BJ (cell line): ENCODE measurements around the gene LHPP. TPM values are rescaled to one million over a fixed set of nuclear protein-coding genes. Genes with fewer than 3 reads are reported as not detected.

ENCODE experiments used
- CTCF ChIA-PET: fragments of 350-600 bp; formaldehyde crosslinking; extraction: SDS; loops from one replicate; lab custom pipeline; 2021; ENCODE audit warnings: antibody characterized with exemption, inconsistent platforms; lab: Yijun Ruan, JAX
- POLR2A ChIA-PET: fragments of 300-600 bp; sonication (Branson Sonifier 250); formaldehyde crosslinking; extraction: SDS; loops from one replicate; lab custom pipeline; 2021; ENCODE audit warnings: antibody characterized with exemption; lab: Charles Lee
- DNase-seq: peaks from one replicate; pipeline ENCODE4 v3.0.0-alpha.2; 2011; ENCODE audit warnings: low read depth
- H3K27me3 ChIP-seq: 2 replicates; pipeline ENCODE4 v1.6.0; 2011; ENCODE audit warnings: low read length; ENCODE audit not compliant: control insufficient read depth, insufficient read depth
- H3K36me3 ChIP-seq: 2 replicates; pipeline ENCODE4 v1.5.1; 2011; ENCODE audit warnings: low read length; ENCODE audit not compliant: control insufficient read depth, insufficient read depth
- H3K4me3 ChIP-seq: 2 replicates; pipeline ENCODE4 v1.5.1; 2011; ENCODE audit warnings: low read depth, mild to moderate bottlenecking, control low read depth, low read length
- CTCF ChIP-seq: IDR thresholded peaks from 2 replicates; pipeline ENCODE4 v1.5.1; 2011; ENCODE audit warnings: low read depth, mild to moderate bottlenecking, control low read depth, inconsistent platforms, low read length, moderate library complexity; ENCODE audit not compliant: insufficient read depth
- polyA plus RNA-seq: library from polyadenylated mRNA; depleted of rRNA; stranded (reverse); fragments of >200 nt; gene quantifications from 2 replicates; pipeline ENCODE4 v1.2.3, GENCODE V29; 2011

LHPP gene
- polyA plus RNA-seq, 1 experiment, result 23.8 TPM

DNA sequence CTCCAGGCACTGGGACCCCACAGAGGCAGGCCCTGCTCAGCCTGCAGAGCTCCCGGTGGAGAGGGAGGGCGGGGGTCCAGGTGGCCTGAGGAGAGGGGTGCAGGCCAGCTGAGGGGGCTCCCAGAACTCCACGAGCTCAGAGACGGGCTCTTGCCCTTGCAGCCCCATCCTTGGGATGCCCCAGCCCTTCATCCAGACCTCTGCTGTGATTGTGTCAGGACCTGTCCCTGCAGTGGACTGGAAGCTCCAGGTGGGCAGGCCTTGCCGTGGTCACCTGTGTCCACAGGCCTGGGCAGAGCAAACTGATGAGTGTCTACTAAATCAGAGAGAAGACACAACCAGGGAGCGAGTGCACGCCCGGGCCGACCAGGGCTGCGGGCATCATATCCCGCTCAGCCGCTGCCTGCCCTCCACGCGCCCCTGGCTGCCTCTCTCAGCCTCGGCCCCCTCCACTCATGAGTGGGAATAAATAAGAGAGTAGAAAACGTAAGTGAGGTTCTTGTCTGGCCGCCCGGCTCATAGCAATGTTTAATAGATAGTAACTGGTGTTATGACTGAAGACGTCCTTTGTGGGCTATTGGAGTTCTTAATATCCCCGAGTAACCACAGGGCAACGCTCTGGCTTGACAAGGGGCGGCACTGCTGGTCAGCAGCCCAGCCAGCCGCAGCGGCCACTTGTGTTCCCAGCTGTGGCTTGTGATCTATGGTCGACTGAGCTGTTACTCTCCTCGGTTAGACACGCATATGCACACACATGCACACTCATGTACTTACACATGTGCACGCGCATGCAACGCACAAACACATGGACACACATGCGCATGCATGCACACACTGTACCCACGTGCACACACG is 105.6 kb downstream of the LHPP start:
- TF ChIP-seq CTCF, result no peak
- ChIA-PET POLR2A (no interaction called here), CTCF (interaction anchor here (1.1 to 1.3 kb wide), 2 partner anchors 21 to 37 kb away, joined by 3 read pairs; no protein-coding TSS in a partner anchor)
- Histone ChIP-seq H3K27me3 (no peaks in the 10 kb centered on the region), H3K36me3 (no peaks in the 10 kb centered on the region), H3K4me3 (no peak overlapping the region)
- no peak for DNase-seq

DNA sequence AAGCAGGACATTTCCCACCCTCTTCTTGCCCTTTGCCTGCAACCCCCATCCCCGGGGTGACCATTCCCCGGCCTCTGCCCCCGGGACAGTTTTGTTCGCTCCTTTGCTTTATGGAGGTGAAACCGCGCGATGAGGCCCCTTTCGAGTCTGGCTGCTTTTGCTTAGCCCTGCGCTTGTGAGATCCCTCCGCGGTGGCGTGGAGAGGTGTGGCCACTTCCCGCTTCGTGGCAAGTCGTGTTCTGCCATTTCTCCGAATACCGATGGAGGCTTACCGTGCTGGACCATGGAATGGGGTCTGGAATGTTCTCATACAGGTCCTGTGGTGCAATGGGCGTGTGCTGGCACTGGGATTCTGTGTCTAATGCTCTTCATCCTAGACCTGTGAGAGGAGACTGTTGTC is 106.7 kb downstream of the LHPP start:
- POLR2A ChIA-PET, result no interaction called here
- TF ChIP-seq CTCF, result no peak
- no peaks in the 10 kb centered on the region for H3K36me3 ChIP-seq
- DNase-seq, result no peak
- no peak overlapping the region for H3K4me3 ChIP-seq
- H3K27me3 ChIP-seq, result peaks cover 3% of the 10 kb centered on the region
- CTCF ChIA-PET, result no interaction called here

DNA sequence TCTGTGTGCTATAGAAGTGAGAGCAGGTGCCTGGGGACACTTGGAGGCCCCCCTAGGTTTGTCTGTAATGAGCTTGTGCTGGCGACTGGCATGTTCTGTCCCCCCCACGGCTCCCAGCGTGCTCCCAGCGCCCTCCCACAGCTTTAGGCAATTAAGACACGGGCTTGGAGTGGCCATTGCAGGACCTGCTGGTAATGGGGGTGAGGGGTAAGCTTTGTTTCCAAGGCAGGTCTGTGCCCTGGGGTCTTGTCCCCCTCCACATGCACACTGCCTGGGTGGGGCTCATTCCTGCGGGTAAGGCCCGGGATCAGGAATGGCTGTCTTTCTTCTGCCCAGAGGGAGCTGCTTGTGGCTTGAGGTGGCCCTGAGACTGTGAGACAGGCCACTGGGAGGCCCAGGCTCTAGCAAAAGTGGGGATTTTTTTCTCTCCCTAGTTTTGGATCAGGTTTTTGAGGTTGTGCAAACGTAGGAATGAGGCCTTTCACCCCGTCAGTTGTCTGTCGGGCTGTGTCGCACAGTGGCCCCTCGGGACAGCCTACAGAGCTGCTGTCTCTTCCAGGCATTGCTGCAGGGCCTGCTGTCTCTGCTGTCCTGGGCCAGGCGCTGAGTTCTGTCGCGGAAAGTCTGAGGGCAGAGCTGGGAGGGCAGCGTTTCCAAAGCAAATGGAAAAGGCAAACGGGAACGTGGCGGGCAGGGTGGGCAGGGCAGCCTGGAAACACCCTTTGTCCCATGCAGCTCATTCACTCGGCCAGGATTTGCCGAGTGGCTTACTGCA is 107.4 kb downstream of the LHPP start:
- no peak for DNase-seq

GRCh38 chr10:124569623-124570470 is 108.2 kb downstream of the LHPP start:
- no peak for TF ChIP-seq CTCF
- DNase-seq, result no peak
- POLR2A ChIA-PET, result no interaction called here
- CTCF ChIA-PET, result interaction anchor here (0.6 kb wide), 1 partner anchor 117 kb away, joined by 3 read pairs; no protein-coding TSS in a partner anchor
- Histone ChIP-seq H3K36me3 (no peaks in the 10 kb centered on the region), H3K27me3 (peaks cover 15% of the 10 kb centered on the region), H3K4me3 (no peak overlapping the region)

More for the DNA sequence above, 107.4 kb downstream of the LHPP start:
- Histone ChIP-seq H3K36me3 (no peaks in the 10 kb centered on the region), H3K27me3 (peaks cover 7% of the 10 kb centered on the region), H3K4me3 (no peak overlapping the region)
- TF ChIP-seq CTCF, result no peak
- POLR2A ChIA-PET, result no interaction called here
- CTCF ChIA-PET, result no interaction called here
